Colonic mucosa (tissue), 4 donors: Measurements from ENCODE around the gene IP6K3. TPM values are rescaled to one million over a fixed set of nuclear protein-coding genes. Genes with fewer than 3 reads are reported as not detected.

Experiments used
- DNase-seq: peaks from one replicate; pipeline ENCODE4 v3.0.0-alpha.2; 2020
- H3K27ac ChIP-seq: fragments of 200-600 bp; one replicate; pipeline ENCODE4 v1.8.0; 2021
- H3K27me3 ChIP-seq: fragments of 200-600 bp; one replicate; pipeline ENCODE4 v1.8.0; 2021
- H3K36me3 ChIP-seq: fragments of 200-600 bp; one replicate; pipeline ENCODE4 v1.8.0; 2021
- H3K4me1 ChIP-seq: fragments of 200-600 bp; one replicate; pipeline ENCODE4 v1.8.0; 2021; ENCODE audit warnings: mild to moderate bottlenecking
- H3K4me3 ChIP-seq: fragments of 200-600 bp; one replicate; pipeline ENCODE4 v1.8.0; 2021
- H3K9ac ChIP-seq, 2 donors: one replicate each; pipeline ENCODE4 v1.7.0; 2013; ENCODE audit warnings: control low read depth in 2 of 2, low read depth in 2 of 2, low read length in 2 of 2
- H3K9me3 ChIP-seq: fragments of 200-600 bp; one replicate; pipeline ENCODE4 v1.8.0; 2021
- intact Hi-C: fragments of 100-400 bp; cut with DNase I; formaldehyde crosslinking; loops from one replicate; pipeline ENCODE4 v1.14.1; 2022
- total RNA-seq, 2 donors: library from RNA; stranded (reverse); fragmentation: NEBNext Ultra II Directional in 1 of 2; extraction: Animal tissue kit (Norgen Biotek cat#: 25700) in 1 of 2; gene quantifications; one replicate each; pipeline ENCODE4 v1.2.1, GENCODE V29; 2021
- TF ChIP-seq, protein P1 (sequence below): fragments of 200-600 bp; IDR thresholded peaks from one replicate; pipeline ENCODE4 v1.8.0; 2022; ENCODE audit warnings: antibody characterized with exemption, mild to moderate bottlenecking
- donor health status: healthy.
- donor health status: DM: no; HTN: no; CAD: no.
- donor health status: DM: no; HTN: no; CAD: no.

IP6K3 gene
- total RNA-seq, 2 donors from 2014 or later = 0.17 to 0.29 TPM

DNA sequence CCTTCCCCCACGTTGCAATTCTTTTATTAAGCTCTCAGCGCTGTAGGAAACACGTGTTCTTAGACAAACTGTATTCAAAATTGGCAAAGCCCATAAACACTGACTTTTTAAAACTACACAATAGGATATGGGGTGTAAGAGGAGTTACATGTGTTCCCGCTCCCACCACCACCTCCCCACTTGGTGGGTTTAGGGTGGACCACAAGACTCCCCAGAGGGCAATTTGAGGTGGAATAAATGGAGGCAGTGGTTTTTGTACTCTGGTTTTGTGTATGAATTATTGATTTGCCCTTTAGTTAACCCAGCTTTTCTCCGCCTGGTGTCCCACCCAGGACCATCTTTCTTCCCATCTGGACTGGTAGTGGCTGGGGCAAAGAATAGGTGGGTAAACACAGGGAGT is 38.9 kb downstream of the IP6K3 start:
- peaks cover 7% of the 10 kb centered on the region for H3K4me1 ChIP-seq
- H3K27ac ChIP-seq = no peak overlapping the region
- intact Hi-C loops = no loop called here
- no peaks in the 10 kb centered on the region for H3K36me3 ChIP-seq
- H3K9ac ChIP-seq = no peak overlapping the region
- H3K4me3 ChIP-seq = no peak overlapping the region
- no peaks in the 10 kb centered on the region for H3K27me3 ChIP-seq
- DNase-seq = no peak
- TF ChIP-seq, protein P1, sequence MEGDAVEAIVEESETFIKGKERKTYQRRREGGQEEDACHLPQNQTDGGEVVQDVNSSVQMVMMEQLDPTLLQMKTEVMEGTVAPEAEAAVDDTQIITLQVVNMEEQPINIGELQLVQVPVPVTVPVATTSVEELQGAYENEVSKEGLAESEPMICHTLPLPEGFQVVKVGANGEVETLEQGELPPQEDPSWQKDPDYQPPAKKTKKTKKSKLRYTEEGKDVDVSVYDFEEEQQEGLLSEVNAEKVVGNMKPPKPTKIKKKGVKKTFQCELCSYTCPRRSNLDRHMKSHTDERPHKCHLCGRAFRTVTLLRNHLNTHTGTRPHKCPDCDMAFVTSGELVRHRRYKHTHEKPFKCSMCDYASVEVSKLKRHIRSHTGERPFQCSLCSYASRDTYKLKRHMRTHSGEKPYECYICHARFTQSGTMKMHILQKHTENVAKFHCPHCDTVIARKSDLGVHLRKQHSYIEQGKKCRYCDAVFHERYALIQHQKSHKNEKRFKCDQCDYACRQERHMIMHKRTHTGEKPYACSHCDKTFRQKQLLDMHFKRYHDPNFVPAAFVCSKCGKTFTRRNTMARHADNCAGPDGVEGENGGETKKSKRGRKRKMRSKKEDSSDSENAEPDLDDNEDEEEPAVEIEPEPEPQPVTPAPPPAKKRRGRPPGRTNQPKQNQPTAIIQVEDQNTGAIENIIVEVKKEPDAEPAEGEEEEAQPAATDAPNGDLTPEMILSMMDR = no peak
- no peaks in the 10 kb centered on the region for H3K9me3 ChIP-seq

DNA sequence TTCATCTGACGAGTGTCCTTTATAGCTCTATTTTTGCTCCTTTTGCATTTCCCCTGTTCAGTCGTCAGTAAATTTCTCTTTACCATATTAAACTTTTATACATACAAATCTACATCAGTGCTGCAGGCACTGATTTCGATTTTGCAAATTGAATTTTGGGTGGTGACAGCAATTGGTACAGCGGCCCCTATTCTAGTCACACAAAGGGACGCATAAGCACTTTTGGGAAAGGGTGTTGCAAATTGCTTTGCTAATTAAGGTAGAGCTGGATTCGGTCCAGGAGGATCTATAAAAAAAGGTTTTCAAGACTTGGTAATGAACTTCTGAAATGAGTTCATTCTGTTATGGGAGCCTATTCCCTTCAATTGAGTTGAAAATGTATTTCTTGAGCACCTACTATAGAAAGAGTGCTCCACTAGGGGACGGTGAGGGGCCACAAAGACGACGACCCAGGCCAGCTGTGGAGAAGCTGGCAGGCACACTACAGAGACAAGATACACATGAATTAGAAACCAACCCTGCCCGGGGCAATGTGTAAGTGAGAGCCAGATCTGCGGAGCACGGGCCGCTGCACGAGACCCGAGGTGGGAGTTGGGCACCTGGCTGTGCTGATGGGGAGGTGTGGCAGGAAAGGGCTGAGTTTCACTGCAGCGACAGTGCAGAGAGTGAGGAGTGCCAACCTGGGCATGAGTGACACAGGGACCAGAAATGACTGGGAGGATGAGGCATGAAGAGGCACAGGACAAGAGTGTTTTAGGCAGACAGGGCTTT is 40.6 kb downstream of the IP6K3 start:
- Histone ChIP-seq H3K36me3 (no peaks in the 10 kb centered on the region), H3K27ac (no peak overlapping the region), H3K4me3 (no peak overlapping the region), H3K9ac (no peak overlapping the region), H3K9me3 (no peaks in the 10 kb centered on the region), H3K4me1 (peaks cover 7% of the 10 kb centered on the region), H3K27me3 (no peaks in the 10 kb centered on the region)
- no peak for DNase-seq
- intact Hi-C loops = no loop called here
- TF ChIP-seq, protein P1 = no peak

DNA sequence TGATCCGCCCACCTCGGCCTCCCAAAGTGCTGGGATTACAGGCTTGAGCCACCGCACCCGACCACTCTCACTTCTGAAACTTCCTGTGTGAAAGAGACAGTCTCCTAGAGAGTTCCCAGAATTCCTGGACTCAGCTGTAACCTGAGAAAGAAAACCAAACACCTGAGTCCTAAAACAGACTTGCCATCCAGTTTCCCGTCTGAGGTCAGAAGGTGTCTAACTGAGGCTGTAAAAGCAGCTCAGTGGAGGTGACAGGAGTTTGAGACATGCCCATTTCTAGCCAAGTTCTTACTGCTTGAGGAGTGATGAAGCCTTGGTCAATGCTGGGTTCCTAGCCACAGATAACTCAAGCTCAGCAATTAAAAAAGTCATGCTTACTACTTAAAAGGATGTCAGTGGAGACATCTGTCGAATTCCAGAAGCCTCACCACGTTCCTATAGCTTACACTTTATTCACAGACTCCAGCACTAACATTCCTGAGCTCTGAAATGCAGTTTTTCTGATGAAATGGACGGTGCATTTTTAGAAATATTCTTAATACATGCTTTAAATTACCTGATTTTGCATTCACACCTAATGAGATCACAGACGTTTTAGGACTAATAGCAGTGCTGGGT is 41.3 kb downstream of the IP6K3 start:
- DNase-seq = no peak
- Histone ChIP-seq H3K36me3 (no peaks in the 10 kb centered on the region), H3K4me3 (no peak overlapping the region), H3K27me3 (no peaks in the 10 kb centered on the region), H3K9me3 (no peaks in the 10 kb centered on the region), H3K4me1 (peaks cover 3% of the 10 kb centered on the region), H3K9ac (no peak overlapping the region), H3K27ac (no peak overlapping the region)
- intact Hi-C loops = no loop called here
- TF ChIP-seq, protein P1 = no peak

DNA sequence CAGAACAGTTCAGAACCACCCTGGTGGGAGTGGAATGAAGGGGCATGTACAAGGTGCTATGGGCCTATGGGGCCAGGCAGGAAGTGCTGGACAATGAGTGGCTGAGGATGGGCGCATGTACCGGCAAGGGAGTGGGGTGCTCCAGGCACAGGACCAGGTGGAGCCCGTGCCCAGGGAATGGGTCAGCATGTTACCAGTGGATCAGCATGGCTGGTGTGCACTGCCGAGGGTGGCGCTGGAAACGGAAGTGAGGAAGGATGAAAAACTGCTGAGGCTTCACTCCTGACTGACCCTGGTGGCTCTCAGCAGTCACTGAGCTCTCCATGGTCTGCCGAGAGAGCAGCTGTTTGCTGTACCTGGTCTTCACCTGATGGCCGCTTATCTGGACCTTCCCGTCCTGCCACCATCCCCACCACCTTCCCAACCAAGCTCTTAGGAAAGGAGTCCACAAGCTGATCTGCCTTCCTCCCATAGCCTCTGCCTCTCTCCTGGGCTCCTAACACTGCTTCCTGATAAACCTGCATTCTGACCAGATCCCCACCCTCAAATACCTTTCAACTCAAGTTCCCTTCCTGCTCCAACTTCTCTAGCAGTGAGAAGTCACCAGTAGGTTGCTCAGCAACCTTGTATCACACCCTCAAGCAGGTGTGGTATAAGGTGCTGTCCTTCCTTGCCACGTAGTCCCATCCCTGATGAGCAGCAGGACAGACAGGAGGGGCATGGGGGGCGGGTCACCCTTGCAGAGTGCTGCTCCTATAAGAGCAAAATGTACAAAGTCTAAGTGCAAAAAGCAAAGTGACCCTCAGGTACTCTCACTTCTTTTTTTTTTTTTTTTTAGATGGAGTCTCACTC is 42.3 kb downstream of the IP6K3 start:
- no peaks in the 10 kb centered on the region for H3K36me3 ChIP-seq
- H3K4me1 ChIP-seq = no peaks in the 10 kb centered on the region
- no peak for DNase-seq
- H3K9ac ChIP-seq = no peak overlapping the region
- H3K27me3 ChIP-seq = no peaks in the 10 kb centered on the region
- H3K9me3 ChIP-seq = no peaks in the 10 kb centered on the region
- TF ChIP-seq, protein P1 = no peak
- H3K4me3 ChIP-seq = no peak overlapping the region
- H3K27ac ChIP-seq = no peak overlapping the region
- intact Hi-C loops = no loop called here

DNA sequence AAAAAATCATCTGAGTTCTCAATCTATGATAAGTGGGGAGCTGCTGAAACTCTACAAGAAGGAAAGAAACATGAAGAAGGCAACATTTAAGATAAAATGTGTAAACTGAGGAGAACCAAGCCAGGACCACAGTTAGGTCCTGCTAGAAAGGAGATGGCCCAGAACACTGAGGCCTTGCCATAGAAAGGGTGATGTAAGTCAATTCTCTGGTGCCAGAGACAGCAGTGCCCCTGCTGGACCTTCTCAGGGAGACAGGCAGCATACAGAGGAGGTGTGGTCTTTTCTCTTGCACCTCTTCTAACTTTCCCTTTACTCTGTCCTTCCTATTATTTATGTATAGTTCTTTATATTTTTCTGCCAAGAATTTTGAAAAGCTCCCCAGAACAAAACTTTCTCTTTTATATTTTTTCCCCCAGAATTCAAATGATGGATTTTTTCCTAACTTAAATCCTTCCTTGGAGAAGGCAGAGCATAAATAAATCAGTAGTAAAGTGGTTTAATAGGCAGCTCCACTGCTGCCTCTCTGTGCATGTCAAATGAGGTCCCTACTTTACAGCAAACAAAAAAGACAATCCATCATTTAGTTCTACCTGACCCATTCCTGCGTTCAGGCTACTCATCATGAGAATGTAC is 44.2 kb downstream of the IP6K3 start:
- no peaks in the 10 kb centered on the region for H3K4me1 ChIP-seq
- H3K27me3 ChIP-seq = no peaks in the 10 kb centered on the region
- H3K9ac ChIP-seq = no peak overlapping the region
- no peak for DNase-seq
- intact Hi-C loops = no loop called here
- no peaks in the 10 kb centered on the region for H3K36me3 ChIP-seq
- TF ChIP-seq, protein P1 = no peak
- H3K9me3 ChIP-seq = no peaks in the 10 kb centered on the region
- H3K4me3 ChIP-seq = no peak overlapping the region
- no peak overlapping the region for H3K27ac ChIP-seq
